Stimulated activated naive CD8-positive, alpha-beta T cell treated with anti-CD3 and anti-CD28 coated beads, Interleukin-15, amount 100 ng/mL, for 72 hours (primary cell): ENCODE results near the gene NDUFA5.
"Not testable (repeated sequence)": the region's sequence is repeated elsewhere in the genome, so short reads cannot be mapped to it uniquely, and the experiment has no call there.

Source experiments
- ATAC-seq: fragments of 150-1000 bp; cut with Tn5 transposase; 2 replicates; pipeline ENCODE4 v1.10.0; 2021; ENCODE audit warnings: mild to moderate bottlenecking, moderate library complexity
- DNase-seq, 2 donors: peaks; one replicate each; pipeline ENCODE4 v3.0.0; 2021 to 2022
- H3K27ac Mint-ChIP-seq, 2 donors: one replicate each; pipeline ENCODE4 v1.8.0; 2022; ENCODE audit warnings: mild to moderate bottlenecking in 2 of 2, mixed read lengths in 2 of 2, moderate library complexity in 2 of 2
- H3K27me3 Mint-ChIP-seq: one replicate; pipeline ENCODE4 v1.8.0; 2022; ENCODE audit warnings: mixed read lengths
- H3K4me1 Mint-ChIP-seq: one replicate; pipeline ENCODE4 v1.8.0; 2022; ENCODE audit warnings: mild to moderate bottlenecking, mixed read lengths
- H3K4me3 Mint-ChIP-seq, 2 donors: one replicate each; pipeline ENCODE4 v1.8.0; 2022; ENCODE audit warnings: mild to moderate bottlenecking in 2 of 2, mixed read lengths in 2 of 2, moderate library complexity in 1 of 2
- H3K9me3 Mint-ChIP-seq, 2 donors: one replicate each; pipeline ENCODE4 v1.8.0; 2022; ENCODE audit warnings: mixed read lengths in 2 of 2

NDUFA5 gene

GRCh38 chr7:123571187-123571586, 13.6 kb upstream of the NDUFA5 start:
- ATAC-seq (no peak), DNase-seq (no peak)
- no peak overlapping the region for H3K4me3 Mint-ChIP-seq
- no peaks in the 10 kb centered on the region for H3K9me3 Mint-ChIP-seq
- H3K4me1 Mint-ChIP-seq: no peaks in the 10 kb centered on the region
- H3K27me3 Mint-ChIP-seq: peaks cover 6% of the 10 kb centered on the region
- H3K27ac Mint-ChIP-seq: no peak overlapping the region

DNA sequence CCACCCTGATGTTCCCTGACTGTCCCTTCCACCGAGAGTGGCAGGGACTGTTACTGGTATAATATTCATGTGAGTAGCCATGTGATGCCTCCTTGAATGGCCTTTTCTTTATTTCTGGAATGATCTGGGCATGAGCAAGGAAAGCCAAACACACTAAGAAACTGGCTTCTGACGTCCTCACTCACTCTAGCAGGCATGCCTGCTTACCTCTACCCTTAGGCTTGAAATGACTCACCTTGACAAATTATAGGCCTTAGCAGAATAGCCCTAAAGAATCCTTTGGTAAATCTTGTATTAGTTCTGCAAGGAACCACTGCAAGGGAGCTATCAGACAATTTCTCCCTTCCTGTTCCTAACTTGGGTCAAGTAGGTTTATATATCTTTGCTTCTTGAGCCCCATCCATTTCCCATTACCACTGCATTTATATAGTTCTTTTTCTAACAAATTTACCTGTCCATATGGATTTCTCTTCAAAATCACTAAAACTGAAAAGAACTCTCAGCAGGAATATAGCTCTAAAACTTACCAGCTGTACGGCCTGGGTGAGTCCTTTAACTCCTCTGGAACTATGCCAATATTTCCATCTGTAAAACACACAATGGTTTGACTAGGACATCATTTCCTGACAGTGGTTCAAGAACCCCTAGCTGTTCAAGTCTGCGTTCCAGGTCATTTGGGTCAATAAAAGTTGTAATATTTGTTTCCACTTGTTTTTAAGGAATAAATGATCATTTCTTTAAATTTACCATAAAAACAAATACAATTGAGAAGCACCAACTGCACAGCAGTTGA, 13.0 kb upstream of the NDUFA5 start:
- DNase-seq: no peak
- Mint-ChIP-seq H3K4me1 (no peaks in the 10 kb centered on the region), H3K9me3 (no peaks in the 10 kb centered on the region), H3K27ac (no peak overlapping the region), H3K4me3 (no peak overlapping the region), H3K27me3 (peaks cover 6% of the 10 kb centered on the region)
- no peak for ATAC-seq

GRCh38 chr7:123569352-123570010, 11.9 kb upstream of the NDUFA5 start:
- Mint-ChIP-seq H3K4me1 (no peaks in the 10 kb centered on the region), H3K4me3 (no peak overlapping the region), H3K9me3 (no peaks in the 10 kb centered on the region), H3K27me3 (peaks cover 6% of the 10 kb centered on the region), H3K27ac (no peak overlapping the region)
- ATAC-seq (no peak), DNase-seq (no peak)

GRCh38 chr7:123562121-123562520, 4.5 kb upstream of the NDUFA5 start:
- Mint-ChIP-seq H3K9me3 (no peaks in the 10 kb centered on the region), H3K4me1 (no peaks in the 10 kb centered on the region)
- ATAC-seq: no peak

GRCh38 chr7:123558289-123558874, 764 bp upstream of the NDUFA5 start:
- H3K27ac Mint-ChIP-seq: no peak overlapping the region
- peaks cover 4% of the 10 kb centered on the region for H3K4me1 Mint-ChIP-seq
- H3K9me3 Mint-ChIP-seq: no peaks in the 10 kb centered on the region
- peaks cover 7% of the 10 kb centered on the region for H3K27me3 Mint-ChIP-seq
- H3K4me3 Mint-ChIP-seq: no peak overlapping the region
- no peak for DNase-seq
- no peak for ATAC-seq

More at GRCh38 chr7:123562121-123562520, 4.5 kb upstream of the NDUFA5 start:
- Mint-ChIP-seq H3K27ac (no peak overlapping the region), H3K27me3 (peaks cover 12% of the 10 kb centered on the region), H3K4me3 (no peak overlapping the region)
- DNase-seq: no peak

DNA sequence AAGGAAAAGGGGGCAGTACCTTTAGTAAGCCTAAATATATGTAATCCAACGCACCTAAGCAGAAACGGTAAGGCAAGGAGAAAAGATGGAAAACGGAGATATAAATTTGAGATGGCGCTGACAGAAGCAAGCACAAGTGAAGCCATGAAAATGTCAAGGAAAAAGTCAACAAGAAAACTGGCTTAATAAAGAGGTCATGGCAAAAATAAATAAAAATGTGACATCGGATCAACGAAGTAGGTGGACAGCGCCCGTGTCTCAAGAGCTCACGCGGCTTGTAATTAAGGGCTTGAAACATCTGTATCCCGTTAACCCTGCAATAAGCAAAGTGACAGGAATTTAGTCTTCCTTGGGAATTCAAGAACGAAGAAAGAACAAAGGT, 611 bp downstream of the NDUFA5 start:
- Mint-ChIP-seq H3K27ac (no peak overlapping the region), H3K4me3 (no peak overlapping the region), H3K4me1 (peaks cover 10% of the 10 kb centered on the region), H3K9me3 (no peaks in the 10 kb centered on the region), H3K27me3 (peaks cover 7% of the 10 kb centered on the region)
- DNase-seq (no peak), ATAC-seq (no peak)

- ATAC-seq: no peak
- H3K4me3 Mint-ChIP-seq: no peak overlapping the region
- no peaks in the 10 kb centered on the region for H3K27me3 Mint-ChIP-seq
- no peak overlapping the region for H3K27ac Mint-ChIP-seq
- no peaks in the 10 kb centered on the region for H3K9me3 Mint-ChIP-seq
- H3K4me1 Mint-ChIP-seq: peaks cover 10% of the 10 kb centered on the region
- DNase-seq: no peak
Measured at GRCh38 chr7:123555484-123555883, 2.1 kb downstream of the NDUFA5 start.

- Mint-ChIP-seq H3K9me3 (no peaks in the 10 kb centered on the region), H3K27ac (no peak overlapping the region), H3K4me3 (no peak overlapping the region), H3K4me1 (peaks cover 24% of the 10 kb centered on the region), H3K27me3 (no peaks in the 10 kb centered on the region)
- ATAC-seq: no peak
- no peak for DNase-seq
Measured at GRCh38 chr7:123553159-123553558, 4.5 kb downstream of the NDUFA5 start.

DNA sequence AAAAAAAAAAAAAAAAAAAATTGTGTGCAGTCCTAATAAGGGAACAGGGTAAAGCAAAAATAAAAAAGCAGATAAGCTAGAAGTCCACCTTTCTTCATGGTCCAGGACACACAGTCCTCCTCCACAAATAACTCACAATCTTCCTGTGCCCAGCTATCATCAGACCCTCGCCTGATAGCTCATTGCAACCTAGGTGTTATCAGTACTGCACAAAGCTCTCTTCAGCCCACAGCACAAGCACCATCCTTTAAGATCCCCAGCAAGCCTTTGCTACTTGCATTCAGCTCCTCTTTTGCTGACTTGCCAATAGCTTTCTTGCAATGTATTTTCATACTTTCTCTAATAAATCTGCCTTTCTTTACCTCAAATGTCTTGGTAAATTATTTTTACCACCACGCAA, 5.0 kb downstream of the NDUFA5 start:
- H3K27me3 Mint-ChIP-seq: no peaks in the 10 kb centered on the region
- ATAC-seq: no peak
- no peak overlapping the region for H3K4me3 Mint-ChIP-seq
- H3K27ac Mint-ChIP-seq: no peak overlapping the region
- no peaks in the 10 kb centered on the region for H3K9me3 Mint-ChIP-seq
- peaks cover 26% of the 10 kb centered on the region for H3K4me1 Mint-ChIP-seq
- DNase-seq: no peak

- not testable (repeated sequence) for H3K9me3 Mint-ChIP-seq, H3K27ac Mint-ChIP-seq, DNase-seq, H3K4me3 Mint-ChIP-seq, H3K27me3 Mint-ChIP-seq, ATAC-seq
- peaks cover 30% of the 10 kb centered on the region for H3K4me1 Mint-ChIP-seq
Measured at GRCh38 chr7:123552134-123552533, 5.5 kb downstream of the NDUFA5 start.

DNA sequence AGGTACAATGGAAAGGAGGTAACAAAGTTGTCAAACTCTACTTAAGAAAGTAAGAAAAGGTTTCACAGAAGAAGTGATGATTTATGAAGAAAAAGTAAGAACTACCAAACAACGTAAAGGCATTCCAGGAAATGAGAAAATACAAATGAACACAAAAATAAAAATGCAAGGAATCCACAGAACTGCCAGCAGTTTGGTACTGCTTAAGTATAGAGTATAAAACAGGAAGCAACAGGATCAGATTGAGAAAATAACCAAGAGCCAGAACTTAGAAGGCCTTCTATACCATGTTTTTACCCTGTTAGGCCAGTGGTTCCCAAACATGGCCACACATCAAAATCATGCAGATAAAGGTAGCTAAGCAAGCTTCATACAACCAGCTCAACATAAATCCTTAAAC, 9.2 kb downstream of the NDUFA5 start:
- DNase-seq (no peak), ATAC-seq (no peak)
- H3K4me3 Mint-ChIP-seq: no peak overlapping the region
- peaks cover 36% of the 10 kb centered on the region for H3K4me1 Mint-ChIP-seq
- H3K27me3 Mint-ChIP-seq: no peaks in the 10 kb centered on the region
- no peak overlapping the region for H3K27ac Mint-ChIP-seq
- no peaks in the 10 kb centered on the region for H3K9me3 Mint-ChIP-seq

- Mint-ChIP-seq H3K4me1 (peaks cover 20% of the 10 kb centered on the region), H3K4me3 (no peak overlapping the region), H3K27me3 (no peaks in the 10 kb centered on the region), H3K9me3 (no peaks in the 10 kb centered on the region), H3K27ac (no peak overlapping the region)
- ATAC-seq: no peak
- DNase-seq: no peak
Measured at GRCh38 chr7:123539871-123540270, 17.7 kb downstream of the NDUFA5 start.

- H3K4me1 Mint-ChIP-seq: peaks cover 25% of the 10 kb centered on the region
- ATAC-seq: no peak
- no peak overlapping the region for H3K27ac Mint-ChIP-seq
- no peaks in the 10 kb centered on the region for H3K9me3 Mint-ChIP-seq
- H3K4me3 Mint-ChIP-seq: no peak overlapping the region
- H3K27me3 Mint-ChIP-seq: peaks cover 6% of the 10 kb centered on the region
- DNase-seq: no peak
Measured at GRCh38 chr7:123538897-123539296, 18.7 kb downstream of the NDUFA5 start.

DNA sequence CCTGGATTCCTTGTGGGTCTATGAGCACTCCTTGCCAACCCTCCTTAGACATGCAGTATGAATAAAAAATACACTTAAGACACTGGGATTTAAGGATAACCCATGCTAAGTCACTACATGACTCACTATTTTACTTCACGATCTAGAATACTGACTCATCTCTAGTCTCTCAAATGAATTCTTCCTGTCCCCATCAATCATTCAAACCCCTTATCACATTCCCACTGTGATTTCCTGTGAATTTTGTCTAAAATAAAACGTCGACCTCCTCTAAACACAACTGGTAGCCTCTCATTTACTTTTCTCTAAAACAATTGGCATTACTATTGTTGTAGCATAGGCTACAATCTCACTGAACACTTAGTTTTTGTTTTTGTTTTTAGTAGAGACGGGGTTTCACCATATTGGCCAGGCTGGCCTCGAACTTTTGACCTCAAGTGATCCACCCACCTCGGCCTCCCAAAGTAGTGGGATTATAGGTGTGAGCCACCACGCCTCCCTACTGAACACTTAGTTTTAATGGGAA, 19.4 kb downstream of the NDUFA5 start:
- Mint-ChIP-seq H3K4me3 (no peak overlapping the region), H3K27me3 (peaks cover 12% of the 10 kb centered on the region), H3K27ac (no peak overlapping the region), H3K9me3 (no peaks in the 10 kb centered on the region), H3K4me1 (peaks cover 32% of the 10 kb centered on the region)
- no peak for DNase-seq
- no peak for ATAC-seq

DNA sequence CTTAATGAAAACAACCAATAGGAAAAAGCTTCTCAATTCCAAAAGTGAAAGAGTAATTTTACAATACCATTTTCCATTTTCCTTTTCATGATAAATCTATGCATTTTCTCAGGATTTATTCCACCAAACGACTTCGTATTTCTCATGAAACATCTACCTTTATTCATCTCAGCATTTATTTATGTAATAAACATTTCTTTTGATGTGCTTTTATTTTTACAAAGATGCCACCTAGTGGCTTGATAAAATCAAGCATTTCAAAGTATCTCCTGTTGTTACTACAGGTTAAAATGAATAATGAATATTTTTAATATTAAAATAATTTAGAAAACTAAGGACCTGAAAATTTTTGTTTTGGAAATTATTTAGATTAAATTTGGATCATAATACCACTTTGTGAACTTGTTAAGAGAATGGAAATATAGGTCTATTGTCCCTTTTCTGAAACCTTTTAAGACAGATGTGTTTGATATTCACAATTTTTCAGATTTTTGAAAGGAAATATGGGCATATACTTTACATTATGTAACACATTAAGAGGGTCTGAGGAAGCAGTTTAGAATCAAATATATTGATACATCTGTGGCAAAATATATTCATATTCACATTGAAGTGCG, 20.5 kb downstream of the NDUFA5 start:
- no peak for DNase-seq

DNA sequence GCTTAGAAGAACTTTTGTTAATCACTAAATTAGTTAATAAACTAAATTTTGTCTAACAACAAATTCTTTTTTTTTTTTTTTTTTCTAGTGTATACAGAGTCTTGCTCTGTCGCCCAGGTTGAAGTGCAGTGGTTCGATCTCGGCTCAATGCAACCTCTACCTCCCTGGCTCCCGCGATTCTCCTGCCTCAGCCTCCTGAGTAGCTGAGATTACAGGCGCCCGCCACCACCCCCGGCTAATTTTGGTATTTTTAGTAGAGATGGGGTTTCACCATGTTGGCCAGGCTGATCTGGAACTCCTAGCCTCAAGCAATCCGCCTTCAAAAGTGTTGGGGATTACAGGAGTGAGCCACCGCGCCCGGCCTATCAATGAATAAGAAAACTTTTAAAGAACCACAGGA, 22.1 kb downstream of the NDUFA5 start:
- peaks cover 35% of the 10 kb centered on the region for H3K4me1 Mint-ChIP-seq
- no peak overlapping the region for H3K27ac Mint-ChIP-seq
- peaks cover 24% of the 10 kb centered on the region for H3K27me3 Mint-ChIP-seq
- ATAC-seq: no peak
- H3K9me3 Mint-ChIP-seq: no peaks in the 10 kb centered on the region
- DNase-seq: no peak
- peak overlapping the region; percentile 52 to 93 for H3K4me3 Mint-ChIP-seq

More for the DNA sequence above, 20.5 kb downstream of the NDUFA5 start:
- H3K27me3 Mint-ChIP-seq: peaks cover 21% of the 10 kb centered on the region
- peaks cover 35% of the 10 kb centered on the region for H3K4me1 Mint-ChIP-seq
- no peak overlapping the region for H3K4me3 Mint-ChIP-seq
- no peaks in the 10 kb centered on the region for H3K9me3 Mint-ChIP-seq
- H3K27ac Mint-ChIP-seq: no peak overlapping the region
- ATAC-seq: no peak
